ENCODE measurements around the gene NUP153.

Gene NUP153

DNA sequence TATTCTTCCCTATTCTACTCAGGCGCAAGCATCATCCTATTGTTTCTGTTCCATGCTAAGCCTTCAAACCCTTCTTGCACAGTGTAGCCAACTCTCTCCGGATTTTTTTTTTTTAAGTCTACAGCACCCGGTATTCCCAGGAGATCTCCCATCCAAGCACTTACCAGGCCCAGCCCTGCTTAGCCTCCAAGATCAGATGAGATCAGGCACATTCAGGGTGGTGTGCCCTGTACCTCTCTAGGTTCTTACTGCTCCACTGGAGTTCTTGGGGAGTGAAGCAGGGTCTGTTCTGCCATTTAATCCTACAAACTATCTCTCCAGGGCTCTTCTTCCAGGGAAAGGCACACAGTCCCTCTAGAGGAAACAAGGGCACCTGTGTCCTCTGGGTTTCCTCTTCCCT, 14.9 kb upstream of the NUP153 start:
- DNase-seq (ENCODE audit: low read depth), result no peak
- no peak overlapping the region for H3K4me3 ChIP-seq (ENCODE audit: low read depth, low read length)
- TF ChIP-seq, protein P1, sequence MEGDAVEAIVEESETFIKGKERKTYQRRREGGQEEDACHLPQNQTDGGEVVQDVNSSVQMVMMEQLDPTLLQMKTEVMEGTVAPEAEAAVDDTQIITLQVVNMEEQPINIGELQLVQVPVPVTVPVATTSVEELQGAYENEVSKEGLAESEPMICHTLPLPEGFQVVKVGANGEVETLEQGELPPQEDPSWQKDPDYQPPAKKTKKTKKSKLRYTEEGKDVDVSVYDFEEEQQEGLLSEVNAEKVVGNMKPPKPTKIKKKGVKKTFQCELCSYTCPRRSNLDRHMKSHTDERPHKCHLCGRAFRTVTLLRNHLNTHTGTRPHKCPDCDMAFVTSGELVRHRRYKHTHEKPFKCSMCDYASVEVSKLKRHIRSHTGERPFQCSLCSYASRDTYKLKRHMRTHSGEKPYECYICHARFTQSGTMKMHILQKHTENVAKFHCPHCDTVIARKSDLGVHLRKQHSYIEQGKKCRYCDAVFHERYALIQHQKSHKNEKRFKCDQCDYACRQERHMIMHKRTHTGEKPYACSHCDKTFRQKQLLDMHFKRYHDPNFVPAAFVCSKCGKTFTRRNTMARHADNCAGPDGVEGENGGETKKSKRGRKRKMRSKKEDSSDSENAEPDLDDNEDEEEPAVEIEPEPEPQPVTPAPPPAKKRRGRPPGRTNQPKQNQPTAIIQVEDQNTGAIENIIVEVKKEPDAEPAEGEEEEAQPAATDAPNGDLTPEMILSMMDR (IDR thresholded peaks at IDR 0.05; ENCODE audit: low read depth, low read length, missing control alignments), result no peak

DNA sequence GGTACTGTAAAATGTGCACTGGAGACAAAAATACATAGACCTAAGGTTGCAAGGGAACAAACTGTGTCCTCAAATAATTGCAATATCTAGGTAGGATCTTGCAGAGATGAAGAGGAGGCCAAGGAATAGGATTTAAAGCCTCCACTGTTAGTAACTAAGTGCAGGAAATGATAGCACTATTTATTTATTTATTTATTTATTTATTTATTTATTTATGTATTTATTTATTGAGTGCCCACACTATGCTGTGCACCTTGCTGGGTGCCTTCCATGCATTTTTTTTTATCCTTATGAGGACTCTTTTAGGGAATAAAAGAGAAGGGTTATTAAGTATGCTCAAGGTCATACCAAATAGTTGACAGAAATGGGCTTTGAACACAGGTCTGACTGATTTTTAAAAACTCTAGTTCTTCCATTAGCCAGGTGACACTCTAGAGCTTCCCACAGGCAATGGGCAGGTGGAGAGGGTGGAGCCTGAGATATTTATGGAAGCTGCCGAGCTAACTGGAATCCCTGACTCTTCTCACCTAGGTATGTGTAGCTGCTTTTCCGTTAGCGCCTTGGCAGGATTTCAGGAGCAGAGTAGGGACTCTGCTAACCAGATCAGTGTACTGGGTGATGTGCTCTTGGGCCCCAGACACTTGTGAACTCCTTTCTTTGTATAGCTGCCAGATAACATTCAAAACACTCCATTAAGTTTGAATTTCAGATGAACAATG, 12.8 kb upstream of the NUP153 start:
- DNase-seq (ENCODE audit: low read depth), result no peak
- TF ChIP-seq, protein P1 (IDR thresholded peaks at IDR 0.05; ENCODE audit: low read depth, low read length, missing control alignments), result no peak
- no peak overlapping the region for H3K4me3 ChIP-seq (ENCODE audit: low read depth, low read length)

DNA sequence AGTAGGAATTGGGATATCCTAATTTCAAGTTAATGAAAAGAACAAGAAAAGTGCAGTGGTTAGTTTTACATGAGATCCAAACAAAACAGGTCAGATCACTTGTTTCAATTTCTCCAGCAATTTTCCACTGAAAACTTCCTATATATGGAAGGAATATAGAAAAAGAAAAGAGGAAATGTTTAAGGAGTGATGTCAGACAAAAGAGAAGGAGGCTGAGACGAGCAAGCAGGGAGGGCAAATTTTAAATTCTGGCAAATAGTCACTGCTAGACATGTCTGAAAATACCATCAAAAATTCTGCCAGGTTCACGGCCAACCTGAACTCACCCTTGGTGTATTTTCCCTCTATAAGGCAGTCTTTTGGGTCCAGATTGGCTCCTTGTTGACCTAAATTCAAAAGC, 9.5 kb upstream of the NUP153 start:
- no peak for DNase-seq (ENCODE audit: low read depth)
- TF ChIP-seq, protein P1 (IDR thresholded peaks at IDR 0.05; ENCODE audit: low read depth, low read length, missing control alignments), result no peak
- H3K4me3 ChIP-seq (ENCODE audit: low read depth, low read length), result no peak overlapping the region

DNA sequence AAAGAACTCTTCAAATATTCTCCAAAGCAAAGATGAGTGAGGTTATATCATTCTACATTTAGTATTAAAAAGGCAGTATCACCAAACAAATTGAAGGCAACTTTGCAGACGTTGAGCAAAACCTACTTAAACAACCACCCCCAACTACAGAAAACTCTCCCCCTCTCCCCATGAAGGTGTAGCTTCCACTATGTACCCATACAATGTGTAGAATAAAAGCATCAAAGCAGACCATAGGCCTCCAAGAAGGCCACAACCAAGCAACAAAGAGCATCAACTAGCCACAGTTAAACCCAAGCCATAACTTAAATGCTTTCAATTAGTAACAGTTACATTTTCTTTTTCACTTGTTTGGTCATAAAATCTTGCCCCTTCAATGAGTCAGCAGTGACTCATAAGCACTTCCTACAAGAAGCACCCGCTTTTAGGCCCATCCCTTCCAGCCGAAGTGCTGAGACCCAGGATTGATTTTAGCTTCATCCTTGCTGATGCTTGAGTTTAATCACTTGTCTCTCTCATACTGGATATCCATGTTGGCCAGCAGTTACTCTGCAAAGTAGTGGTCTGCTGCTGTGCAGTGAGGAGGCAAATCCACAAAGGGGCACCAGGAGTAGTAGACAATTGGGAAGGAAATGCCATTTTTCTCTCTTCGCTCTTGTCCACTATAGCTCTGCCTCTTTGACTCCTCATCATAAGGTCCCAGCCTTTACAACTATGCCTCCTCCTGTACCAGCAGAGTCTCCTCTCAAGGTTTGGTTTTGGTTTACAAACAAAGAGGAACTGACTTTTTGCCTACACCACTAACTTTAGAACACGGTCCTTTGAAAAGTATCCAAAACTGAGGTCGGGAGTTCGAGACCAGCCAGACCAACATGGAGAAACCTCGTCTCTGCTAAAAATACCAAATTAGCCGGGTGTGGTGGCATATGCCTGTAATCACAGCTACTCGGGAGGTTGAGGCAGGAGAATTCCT, 8.4 kb upstream of the NUP153 start:
- TF ChIP-seq, protein P1 (IDR thresholded peaks at IDR 0.05; ENCODE audit: low read depth, low read length, missing control alignments), result no peak
- H3K4me3 ChIP-seq (ENCODE audit: low read depth, low read length), result no peak overlapping the region
- no peak for DNase-seq (ENCODE audit: low read depth)

GRCh38 chr6:17714177-17714576, 7.5 kb upstream of the NUP153 start:
- TF ChIP-seq, protein P1 (IDR thresholded peaks at IDR 0.05; ENCODE audit: low read depth, low read length, missing control alignments), result no peak
- no peak for DNase-seq (ENCODE audit: low read depth)
- H3K4me3 ChIP-seq (ENCODE audit: low read depth, low read length), result no peak overlapping the region

GRCh38 chr6:17712576-17712975, 5.9 kb upstream of the NUP153 start:
- TF ChIP-seq, protein P1 (IDR thresholded peaks at IDR 0.05; ENCODE audit: low read depth, low read length, missing control alignments), result no peak
- DNase-seq (ENCODE audit: low read depth), result no peak
- H3K4me3 ChIP-seq (ENCODE audit: low read depth, low read length), result no peak overlapping the region
